Right lobe of liver (tissue), 6 donors: Measurements from ENCODE around the gene KCNJ11. TPM values are rescaled to one million over a fixed set of nuclear protein-coding genes. Genes with fewer than 3 reads are reported as not detected.

ENCODE experiments used
- ATAC-seq, 4 donors: fragments of 200-7000 bp; cut with Tn5 transposase; one replicate each; pipeline ENCODE4 v1.9.1; 2020; ENCODE audit warnings: mild to moderate bottlenecking in 4 of 4, moderate library complexity in 4 of 4
- DNase-seq, 3 donors: peaks; one replicate each; pipeline ENCODE4 v3.0.0-alpha.2; 2020
- H3K27ac ChIP-seq, 3 donors: fragments of 200-600 bp; one replicate each; pipeline ENCODE4 v1.8.0; 2022
- H3K27me3 ChIP-seq, 2 donors: fragments of 200-600 bp; one replicate each; pipeline ENCODE4 v1.8.0; 2022
- H3K36me3 ChIP-seq, 4 donors: fragments of 200-600 bp; sonication (generic) in 1 of 4; one replicate each; pipeline versions ENCODE4 v1.5.1 to v1.8.0; 2017 to 2022; ENCODE audit warnings: control low read depth in 1 of 4
- H3K4me1 ChIP-seq, 4 donors: fragments of 200-600 bp; sonication (generic) in 1 of 4; one replicate each; pipeline versions ENCODE4 v1.5.1 to v1.8.0; 2017 to 2022; ENCODE audit warnings: control low read depth in 1 of 4
- H3K4me3 ChIP-seq, 3 donors: fragments of 200-600 bp; one replicate each; pipeline ENCODE4 v1.8.0; 2022
- H3K9me3 ChIP-seq, 4 donors: fragments of 200-600 bp; sonication (generic) in 1 of 4; one replicate each; pipeline versions ENCODE4 v1.5.1 to v1.8.0; 2017 to 2022; ENCODE audit warnings: control low read depth in 1 of 4
- CTCF ChIP-seq, 4 donors: fragments of 200-600 bp in 3 of 4; fragments of 450-650 bp in 1 of 4; IDR thresholded peaks; one replicate each; pipeline versions ENCODE4 v1.5.1 to v1.8.0; 2016 to 2022; ENCODE audit warnings: antibody characterized with exemption in 4 of 4, mild to moderate bottlenecking in 2 of 4
- POLR2A ChIP-seq: fragments of 450-650 bp; IDR thresholded peaks from one replicate; pipeline ENCODE4 v1.6.1; 2017; ENCODE audit warnings: antibody characterized with exemption, mild to moderate bottlenecking
- WGBS: methylation state at CpG from one replicate; pipeline ENCODE4 v1.1.6; 2018; ENCODE audit warnings: low coverage, low lambda C conversion rate; ENCODE audit not compliant: insufficient coverage; ENCODE audit errors: missing lambda C conversion rate; 5-methylcytosine and 5-hydroxymethylcytosine counted together
- intact Hi-C, 2 donors: fragments of 100-400 bp; cut with DNase I; formaldehyde crosslinking; loops; one replicate each; pipeline versions ENCODE4 v1.11.2 to v1.14.1; 2022
- total RNA-seq, 6 experiments: library from RNA; depleted of rRNA in 2 of 6; stranded (reverse); fragments of >200 nt in 2 of 6; fragmentation: NEBNext Ultra II Directional in 3 of 6; extraction: Animal tissue kit (Norgen Biotek cat#: 25700) in 3 of 6; gene quantifications; one replicate each; pipeline versions ENCODE4 v1.1.0 to v1.2.4, GENCODE V29; 2016 to 2023
- donor health status: DM: no; HTN: yes; CAD: no.
- donor health status: DM: no; HTN: no; CAD: no.
- donor health status: DM: no; HTN: no; CAD: no.
- donor health status: DM: no; HTN: yes; CAD: no.
- donor health status: DM: no; HTN: yes; CAD: no.

The KCNJ11 gene
- total RNA-seq, 6 experiments from 2014 or later = 0.93 to 3.7 (median 2.0) TPM

DNA sequence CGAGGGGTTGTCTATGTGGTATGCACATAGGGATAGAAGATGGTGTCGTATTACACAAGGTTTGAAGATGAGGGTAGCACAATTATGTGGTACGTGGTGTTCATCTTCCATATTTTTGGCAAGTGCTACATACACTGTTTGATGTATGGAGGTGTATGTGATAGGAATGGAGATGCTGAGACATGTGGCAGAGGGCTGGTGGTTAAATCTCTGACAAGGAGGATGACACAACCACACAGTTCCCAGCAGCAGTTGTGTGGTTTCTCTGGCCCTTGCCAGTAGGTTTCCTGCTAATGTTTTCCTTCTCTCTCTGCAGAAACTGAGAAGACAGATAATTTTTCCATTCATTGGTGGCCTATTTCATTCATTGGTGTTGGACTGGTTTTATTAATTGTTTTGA is 19.9 kb downstream of the KCNJ11 start:
- TF ChIP-seq POLR2A (no peak), CTCF (IDR thresholded peaks at IDR 0.05) (no peak)
- intact Hi-C loops = no loop called here
- Histone ChIP-seq H3K36me3 (peaks cover 0 to 7% (median 0%) of the 10 kb centered on the region in 4 donors), H3K4me3 (no peak overlapping the region), H3K9me3 (peaks cover 0 to 38% (median 6%) of the 10 kb centered on the region in 4 donors), H3K27me3 (no peaks in the 10 kb centered on the region), H3K27ac (no peak overlapping the region), H3K4me1 (no peaks in the 10 kb centered on the region)
- 74% methylated on average over 3 of the region's 3 CpGs for WGBS
- no peak for DNase-seq
- ATAC-seq = no peak

DNA sequence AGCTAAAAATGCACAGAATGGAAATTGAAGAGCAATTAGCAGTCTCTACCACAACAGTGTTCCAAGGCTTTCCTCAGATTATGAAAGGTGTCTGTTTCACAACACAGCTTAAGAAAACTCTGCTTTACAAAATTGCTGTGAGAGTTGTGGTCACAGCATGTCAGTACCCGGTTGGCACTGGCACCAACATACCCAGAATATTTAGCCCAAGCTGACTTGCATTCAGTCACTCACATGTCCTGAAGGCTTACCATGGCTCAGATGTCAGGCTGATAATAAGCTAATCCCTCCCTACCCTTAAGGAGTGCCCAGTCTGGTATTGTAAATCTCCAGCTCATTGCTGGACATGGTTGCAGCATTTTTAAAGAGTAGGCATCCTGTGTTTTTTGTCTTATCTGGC is 22.0 kb downstream of the KCNJ11 start:
- WGBS = 64% methylated on average over 1 of the region's 1 CpG
- H3K27me3 ChIP-seq = no peaks in the 10 kb centered on the region
- intact Hi-C loops = no loop called here
- DNase-seq (no peak), ATAC-seq (no peak)
- H3K4me3 ChIP-seq = no peak overlapping the region
- no peaks in the 10 kb centered on the region for H3K4me1 ChIP-seq
- peaks cover 0 to 23% (median 2%) of the 10 kb centered on the region in 4 donors for H3K9me3 ChIP-seq
- TF ChIP-seq POLR2A = no peak
- no peak for TF ChIP-seq CTCF (IDR thresholded peaks at IDR 0.05)
- H3K36me3 ChIP-seq = no peaks in the 10 kb centered on the region
- H3K27ac ChIP-seq = no peak overlapping the region

DNA sequence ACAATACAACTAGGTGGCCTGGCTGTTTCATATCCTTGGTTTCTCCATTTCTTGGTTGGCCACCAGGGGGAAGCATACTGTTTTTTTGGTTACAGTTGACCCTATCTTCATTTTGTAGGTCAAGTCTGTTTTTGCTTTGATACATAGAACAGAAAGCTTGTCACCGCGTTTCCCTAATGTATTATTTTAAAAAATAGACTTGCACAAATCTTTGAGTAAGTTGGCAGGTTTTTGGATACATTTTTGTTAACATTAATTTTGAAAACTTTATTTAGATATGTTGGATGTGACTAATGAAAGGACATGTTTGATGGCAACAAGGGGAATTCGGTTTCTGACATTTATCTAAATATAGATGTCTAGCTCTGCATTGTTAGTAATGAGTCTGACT is 33.9 kb downstream of the KCNJ11 start:
- H3K4me3 ChIP-seq = peak overlapping the region in 1 of 3 donors; percentile 65
- intact Hi-C loops = no loop called here
- H3K9me3 ChIP-seq = no peaks in the 10 kb centered on the region
- H3K4me1 ChIP-seq = peaks cover 0 to 31% (median 3%) of the 10 kb centered on the region in 4 donors
- no peaks in the 10 kb centered on the region for H3K36me3 ChIP-seq
- 36% methylated on average over 3 of the region's 3 CpGs for WGBS
- peak; percentile 60 to 61 (median 61) for ATAC-seq
- H3K27me3 ChIP-seq = no peaks in the 10 kb centered on the region
- H3K27ac ChIP-seq = no peak overlapping the region
- no peak for TF ChIP-seq POLR2A
- TF ChIP-seq CTCF (IDR thresholded peaks at IDR 0.05) = peak; percentile 50 to 69 (median 68)
- DNase-seq = peak in 1 of 3 donors; percentile 61

DNA sequence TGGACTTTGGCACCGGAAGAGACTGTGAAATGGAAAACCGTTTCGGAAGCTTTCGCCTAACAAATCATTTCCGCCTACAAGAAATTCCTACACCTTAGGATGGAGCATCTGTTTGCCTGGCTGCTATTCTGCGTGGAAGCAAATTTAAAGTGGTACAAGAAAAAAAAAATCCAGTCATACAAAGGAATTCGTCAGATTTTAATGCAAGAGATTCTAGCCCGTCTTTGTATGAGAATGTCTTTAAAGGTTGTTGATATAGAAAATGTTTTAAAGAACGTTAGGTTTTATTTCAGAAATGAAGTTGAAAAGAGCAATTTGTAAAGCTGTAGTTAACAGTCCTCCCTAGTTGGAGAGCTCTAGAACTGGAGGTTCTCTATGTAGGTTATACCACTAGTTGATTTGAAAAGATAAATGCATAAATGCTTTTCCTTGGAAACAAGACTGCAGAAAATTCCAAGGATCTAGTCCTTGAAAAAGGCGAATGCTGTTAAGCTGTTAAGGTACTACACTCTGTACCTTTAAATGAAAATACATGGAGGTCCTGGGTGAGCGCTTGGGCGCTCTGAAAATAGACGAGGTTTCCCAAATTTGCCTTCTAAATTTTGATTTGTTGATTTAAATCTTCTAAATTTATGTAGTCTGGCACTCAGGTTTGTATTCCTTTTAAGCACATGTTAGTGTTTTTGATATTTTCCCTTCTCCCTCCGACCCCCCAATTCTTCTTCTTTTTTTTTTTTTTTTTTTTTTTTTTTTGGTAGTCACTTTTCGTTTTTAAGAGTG is 34.4 kb downstream of the KCNJ11 start:
- Histone ChIP-seq H3K4me1 (peaks cover 0 to 31% (median 3%) of the 10 kb centered on the region in 4 donors), H3K27ac (peak overlapping the region in 2 of 3 donors; percentile 41 to 69), H3K9me3 (no peaks in the 10 kb centered on the region), H3K27me3 (no peaks in the 10 kb centered on the region), H3K36me3 (no peaks in the 10 kb centered on the region), H3K4me3 (peak overlapping the region; percentile 43 to 65 (median 53))
- peak; percentile 2 for TF ChIP-seq POLR2A
- no peak for TF ChIP-seq CTCF (IDR thresholded peaks at IDR 0.05)
- 18% methylated on average over 10 of the region's 15 CpGs for WGBS
- DNase-seq = no peak
- intact Hi-C loops = no loop called here
- no peak for ATAC-seq
